ENCODE data around the gene TMEM171.

Gene TMEM171

GRCh38 chr5:73121119-73121463 lies 716 bp downstream of the TMEM171 start:
- DNase-seq = no peak

GRCh38 chr5:73122875-73123810 lies 2.8 kb downstream of the TMEM171 start:
- no peak for DNase-seq

GRCh38 chr5:73125289-73125688 lies 4.9 kb downstream of the TMEM171 start:
- no peak for DNase-seq

GRCh38 chr5:73126381-73126780 lies 6.0 kb downstream of the TMEM171 start:
- DNase-seq = no peak

GRCh38 chr5:73126957-73127356 lies 6.6 kb downstream of the TMEM171 start:
- DNase-seq = no peak

GRCh38 chr5:73129143-73129542 lies 8.8 kb downstream of the TMEM171 start:
- DNase-seq = no peak

GRCh38 chr5:73130811-73131210 lies 10.4 kb downstream of the TMEM171 start:
- DNase-seq = no peak

- no peak for DNase-seq
These were observed 11.5 kb downstream of the TMEM171 start for GRCh38 chr5:73131711-73132425.

- no peak for DNase-seq
These were observed 12.4 kb downstream of the TMEM171 start for GRCh38 chr5:73132759-73133158.

GRCh38 chr5:73135021-73135420 lies 14.6 kb downstream of the TMEM171 start:
- DNase-seq = no peak

GRCh38 chr5:73135429-73136054 lies 15.2 kb downstream of the TMEM171 start:
- peak; percentile 56 for DNase-seq

GRCh38 chr5:73136055-73136562 lies 15.7 kb downstream of the TMEM171 start:
- no peak for DNase-seq

GRCh38 chr5:73137563-73138530 lies 17.5 kb downstream of the TMEM171 start:
- no peak for DNase-seq

GRCh38 chr5:73139485-73139884 lies 19.1 kb downstream of the TMEM171 start:
- DNase-seq = no peak

- DNase-seq = no peak
These were observed 20.4 kb downstream of the TMEM171 start for GRCh38 chr5:73140801-73141200.

- no peak for DNase-seq
These were observed 21.7 kb downstream of the TMEM171 start for GRCh38 chr5:73142035-73142434.

GRCh38 chr5:73143716-73144115 lies 23.3 kb downstream of the TMEM171 start:
- no peak for DNase-seq

- DNase-seq = no peak
These were observed 29.2 kb downstream of the TMEM171 start for GRCh38 chr5:73149540-73149939.

GRCh38 chr5:73150876-73151275 lies 30.5 kb downstream of the TMEM171 start:
- DNase-seq = no peak

- no peak for DNase-seq
These were observed 31.5 kb downstream of the TMEM171 start for GRCh38 chr5:73151766-73152410.
